ENCODE results near the gene FRMD4A. TPM values are rescaled to one million over a fixed set of nuclear protein-coding genes. Genes with fewer than 3 reads are reported as not detected.

FRMD4A gene
- total RNA-seq, 1 donor from 2014 or later, result 34.6 TPM

DNA sequence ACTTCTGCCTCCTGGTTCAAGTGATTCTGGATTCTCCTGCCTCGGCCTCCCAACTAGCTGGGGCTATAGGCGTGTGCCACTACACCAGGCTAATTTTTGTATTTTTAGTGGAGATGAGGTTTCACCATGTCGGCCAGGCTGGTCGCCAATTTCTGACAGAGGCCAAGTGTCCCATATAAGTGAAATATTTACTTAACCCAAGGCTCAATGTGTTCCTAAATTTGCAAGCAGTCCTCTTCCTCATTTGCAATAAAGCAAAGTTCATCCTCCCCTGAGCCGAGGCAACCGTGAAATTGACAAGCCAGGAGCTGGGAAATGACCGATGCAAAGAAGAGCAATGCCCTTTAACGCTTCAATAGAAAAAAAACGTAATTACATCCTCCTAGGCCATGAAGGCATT lies 347.7 kb downstream of the FRMD4A start:
- H3K4me3 ChIP-seq (ENCODE audit: low read depth, low read length), result no peak overlapping the region
- no peak for DNase-seq (ENCODE audit: low read depth)
- TF ChIP-seq, protein P1, sequence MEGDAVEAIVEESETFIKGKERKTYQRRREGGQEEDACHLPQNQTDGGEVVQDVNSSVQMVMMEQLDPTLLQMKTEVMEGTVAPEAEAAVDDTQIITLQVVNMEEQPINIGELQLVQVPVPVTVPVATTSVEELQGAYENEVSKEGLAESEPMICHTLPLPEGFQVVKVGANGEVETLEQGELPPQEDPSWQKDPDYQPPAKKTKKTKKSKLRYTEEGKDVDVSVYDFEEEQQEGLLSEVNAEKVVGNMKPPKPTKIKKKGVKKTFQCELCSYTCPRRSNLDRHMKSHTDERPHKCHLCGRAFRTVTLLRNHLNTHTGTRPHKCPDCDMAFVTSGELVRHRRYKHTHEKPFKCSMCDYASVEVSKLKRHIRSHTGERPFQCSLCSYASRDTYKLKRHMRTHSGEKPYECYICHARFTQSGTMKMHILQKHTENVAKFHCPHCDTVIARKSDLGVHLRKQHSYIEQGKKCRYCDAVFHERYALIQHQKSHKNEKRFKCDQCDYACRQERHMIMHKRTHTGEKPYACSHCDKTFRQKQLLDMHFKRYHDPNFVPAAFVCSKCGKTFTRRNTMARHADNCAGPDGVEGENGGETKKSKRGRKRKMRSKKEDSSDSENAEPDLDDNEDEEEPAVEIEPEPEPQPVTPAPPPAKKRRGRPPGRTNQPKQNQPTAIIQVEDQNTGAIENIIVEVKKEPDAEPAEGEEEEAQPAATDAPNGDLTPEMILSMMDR (conservative IDR thresholded peaks at IDR 0.05; ENCODE audit: low read depth, low read length), result no peak

DNA sequence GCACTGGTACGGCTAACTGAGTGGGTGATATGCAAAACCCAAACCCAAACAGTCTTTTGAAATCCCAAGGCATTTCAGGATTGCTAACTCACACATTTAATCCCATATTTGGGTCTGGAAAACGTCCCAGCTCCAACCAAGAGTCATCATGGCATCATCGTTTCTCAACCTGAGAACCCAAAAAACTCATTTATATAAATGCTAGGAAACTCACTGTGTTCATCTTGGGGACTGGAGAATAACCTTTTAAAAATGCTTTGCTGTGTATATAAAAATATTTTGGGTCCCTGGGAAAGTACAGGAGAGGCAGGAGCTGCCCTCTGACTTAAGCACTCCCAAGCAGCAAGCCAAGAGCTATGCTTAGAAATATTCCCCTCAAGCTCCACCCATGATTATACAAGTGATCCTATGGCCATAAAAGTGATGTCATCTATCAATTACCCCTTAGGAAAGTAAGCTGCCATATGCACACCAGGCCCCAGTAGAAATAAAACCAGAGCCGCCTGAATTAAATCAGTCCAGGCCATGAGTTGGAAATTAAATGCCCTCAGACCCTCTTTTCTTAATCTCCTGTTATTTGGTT lies 352.1 kb downstream of the FRMD4A start:
- TF ChIP-seq, protein P1 (conservative IDR thresholded peaks at IDR 0.05; ENCODE audit: low read depth, low read length), result no peak
- no peak for DNase-seq (ENCODE audit: low read depth)
- no peak overlapping the region for H3K4me3 ChIP-seq (ENCODE audit: low read depth, low read length)

DNA sequence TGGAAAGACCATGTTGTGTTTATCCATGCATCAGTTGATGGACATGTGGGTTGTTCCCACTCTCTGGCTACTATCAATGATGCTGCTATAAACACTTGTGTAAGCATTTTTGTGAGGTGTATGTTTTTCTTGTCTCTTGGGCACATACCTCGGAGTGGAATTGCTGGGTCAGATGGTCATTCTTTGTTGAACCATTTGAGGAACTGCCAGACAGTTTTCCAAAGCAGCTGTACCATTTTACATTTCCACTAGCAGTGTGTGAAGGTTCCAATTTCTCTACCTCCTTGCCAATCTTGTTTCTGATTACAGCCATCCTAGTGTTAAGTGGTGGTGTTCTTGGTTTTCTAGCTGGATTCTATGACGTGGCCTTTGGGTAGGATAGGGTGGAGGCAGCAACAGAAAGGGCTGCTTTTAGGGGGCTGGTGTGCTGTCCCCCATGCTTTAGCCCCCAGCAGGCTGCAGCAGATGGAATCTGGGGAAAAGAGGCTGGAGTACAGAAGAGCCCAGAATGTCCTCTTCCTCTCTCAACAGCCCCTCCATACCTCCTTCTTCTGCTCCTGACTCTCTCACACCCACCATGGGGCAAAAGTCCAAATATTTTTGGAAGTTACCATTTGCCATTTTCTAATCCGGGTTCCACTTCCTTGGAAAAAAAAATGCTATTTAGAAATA lies 352.7 kb downstream of the FRMD4A start:
- H3K4me3 ChIP-seq (ENCODE audit: low read depth, low read length), result no peak overlapping the region
- no peak for DNase-seq (ENCODE audit: low read depth)
- TF ChIP-seq, protein P1 (conservative IDR thresholded peaks at IDR 0.05; ENCODE audit: low read depth, low read length), result no peak

DNA sequence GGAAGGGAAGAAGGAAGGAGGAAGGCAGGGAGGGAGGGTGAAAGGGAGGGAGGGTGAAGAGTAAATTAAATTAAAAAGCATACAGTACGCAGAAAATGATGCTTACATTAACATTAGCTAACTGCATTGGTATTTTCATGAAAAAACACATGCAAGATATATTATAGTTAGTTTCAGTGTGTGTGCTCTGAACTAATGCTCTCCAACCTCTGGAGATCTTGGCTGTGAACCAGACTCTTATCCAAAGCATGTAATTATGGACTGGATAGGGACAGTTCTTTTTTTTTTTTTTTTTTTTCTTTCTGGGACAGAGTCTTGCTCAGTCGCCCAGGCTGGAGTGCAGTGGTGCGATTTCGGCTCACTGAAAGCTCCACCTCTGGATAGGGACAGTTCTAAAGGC lies 357.0 kb downstream of the FRMD4A start:
- DNase-seq (ENCODE audit: low read depth), result no peak
- TF ChIP-seq, protein P1 (conservative IDR thresholded peaks at IDR 0.05; ENCODE audit: low read depth, low read length), result no peak
- H3K4me3 ChIP-seq (ENCODE audit: low read depth, low read length), result no peak overlapping the region

DNA sequence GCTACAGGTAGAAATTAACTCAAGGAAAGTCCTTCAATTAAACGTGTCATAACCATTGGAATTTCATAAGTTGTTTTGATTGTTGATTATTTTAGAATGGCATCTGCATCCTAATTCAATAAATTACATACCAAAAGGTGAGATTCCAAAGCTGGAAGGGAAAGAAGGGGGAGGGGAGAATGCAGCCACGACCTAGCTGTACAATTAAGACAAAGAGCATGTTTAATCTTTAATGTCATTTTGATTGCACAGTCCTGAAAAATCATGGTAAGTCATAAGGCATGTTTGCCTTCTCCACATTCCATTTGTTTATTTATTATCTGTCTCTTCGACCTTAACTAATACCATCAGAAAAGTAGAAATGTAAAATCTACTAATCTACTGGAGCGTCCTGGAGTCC lies 358.1 kb downstream of the FRMD4A start:
- DNase-seq (ENCODE audit: low read depth), result no peak
- TF ChIP-seq, protein P1 (conservative IDR thresholded peaks at IDR 0.05; ENCODE audit: low read depth, low read length), result no peak

DNA sequence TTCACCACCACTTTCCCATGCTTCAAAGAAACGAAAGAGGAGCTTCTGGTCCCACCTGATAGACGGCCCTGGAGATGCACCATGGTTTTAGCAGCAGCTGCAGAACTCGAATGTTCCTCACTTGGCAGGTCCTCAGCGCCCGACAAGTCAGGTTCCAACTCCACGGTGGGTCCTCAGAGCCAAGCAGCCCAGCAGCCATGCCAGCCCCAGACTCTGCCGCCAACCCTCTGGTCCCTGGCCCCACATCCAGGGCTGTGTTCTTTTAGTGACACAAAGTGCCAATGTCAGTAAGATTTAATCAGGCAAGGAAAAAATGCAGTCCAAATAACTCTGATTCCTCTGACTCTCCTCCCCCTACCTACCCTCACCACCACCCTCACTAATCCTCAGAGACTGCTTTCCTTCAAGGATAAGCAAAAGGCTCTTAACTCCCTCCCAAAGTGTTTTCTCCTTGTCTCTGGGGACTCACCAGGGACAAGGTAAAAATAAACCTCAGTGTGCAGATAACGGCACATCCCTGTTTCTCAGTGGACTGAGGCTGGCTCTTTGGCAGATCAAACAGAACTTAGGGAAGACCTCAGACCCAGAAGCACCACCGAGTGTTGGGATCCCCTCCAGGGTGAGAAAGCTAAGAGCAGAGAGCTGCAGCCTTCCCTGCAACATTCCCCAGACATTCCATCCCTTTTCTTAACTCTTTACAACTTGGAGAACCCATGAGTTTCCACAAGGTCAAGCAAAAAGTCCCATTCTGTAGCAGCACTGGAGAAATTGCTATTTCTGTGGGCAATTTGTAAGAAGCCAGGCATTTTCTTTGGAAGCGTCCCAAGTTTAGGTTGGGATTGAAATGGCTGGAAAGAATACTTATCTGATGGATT lies 358.9 kb downstream of the FRMD4A start:
- TF ChIP-seq, protein P1 (conservative IDR thresholded peaks at IDR 0.05; ENCODE audit: low read depth, low read length), result no peak
- no peak overlapping the region for H3K4me3 ChIP-seq (ENCODE audit: low read depth, low read length)
- DNase-seq (ENCODE audit: low read depth), result no peak

More for the DNA sequence above, 358.1 kb downstream of the FRMD4A start:
- no peak overlapping the region for H3K4me3 ChIP-seq (ENCODE audit: low read depth, low read length)

Data from epithelial cell of proximal tubule (primary cell).